GM21717 (cell line): ENCODE measurements around the gene DEUP1.
"Not testable (repeated sequence)": the region's sequence is repeated elsewhere in the genome, so short reads cannot be mapped to it uniquely, and the experiment has no call there.

Experiments used
- ATAC-seq: cut with Tn5 transposase; IDR thresholded peaks from one replicate; pipeline ENCODE4 v1.9.1; 2021; ENCODE audit warnings: mild to moderate bottlenecking, moderate library complexity; ENCODE audit not compliant: unreplicated experiment

Gene DEUP1, protein sequence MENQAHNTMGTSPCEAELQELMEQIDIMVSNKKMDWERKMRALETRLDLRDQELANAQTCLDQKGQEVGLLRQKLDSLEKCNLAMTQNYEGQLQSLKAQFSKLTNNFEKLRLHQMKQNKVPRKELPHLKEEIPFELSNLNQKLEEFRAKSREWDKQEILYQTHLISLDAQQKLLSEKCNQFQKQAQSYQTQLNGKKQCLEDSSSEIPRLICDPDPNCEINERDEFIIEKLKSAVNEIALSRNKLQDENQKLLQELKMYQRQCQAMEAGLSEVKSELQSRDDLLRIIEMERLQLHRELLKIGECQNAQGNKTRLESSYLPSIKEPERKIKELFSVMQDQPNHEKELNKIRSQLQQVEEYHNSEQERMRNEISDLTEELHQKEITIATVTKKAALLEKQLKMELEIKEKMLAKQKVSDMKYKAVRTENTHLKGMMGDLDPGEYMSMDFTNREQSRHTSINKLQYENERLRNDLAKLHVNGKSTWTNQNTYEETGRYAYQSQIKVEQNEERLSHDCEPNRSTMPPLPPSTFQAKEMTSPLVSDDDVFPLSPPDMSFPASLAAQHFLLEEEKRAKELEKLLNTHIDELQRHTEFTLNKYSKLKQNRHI

DNA sequence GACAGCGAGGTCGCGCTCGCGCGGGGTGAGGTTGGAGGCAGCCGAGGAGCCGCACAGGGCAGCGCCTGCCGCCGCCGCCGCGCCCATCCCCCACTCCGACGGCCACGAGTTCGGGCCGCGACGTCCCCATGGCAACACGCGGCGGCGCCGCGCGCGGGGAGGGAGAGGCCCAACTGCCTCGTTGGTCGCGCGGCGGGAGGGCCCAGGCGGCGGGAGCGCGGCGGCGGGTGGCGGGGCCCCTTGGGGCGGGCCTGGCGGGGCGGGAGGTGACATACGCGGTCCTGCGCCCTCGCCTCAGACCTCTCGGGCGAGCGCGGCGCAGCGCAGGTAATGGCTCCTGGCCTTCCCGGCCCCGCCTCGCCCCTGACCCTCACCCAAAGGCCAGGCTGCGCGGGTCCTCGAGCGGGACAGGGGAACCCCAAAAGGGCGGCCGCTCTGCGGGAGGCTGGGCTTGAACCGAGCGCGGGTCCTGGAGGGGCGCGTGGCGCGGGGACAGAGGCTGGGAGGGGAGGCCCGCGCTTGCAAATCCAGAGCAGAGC lies at the start of gene DEUP1:
Gene DEUP1 (plus strand): TSS at position 297 of the 539 bp plus-strand sequence. CDS start 1,518 bp downstream, outside the sequence.
- ATAC-seq: no peak

DNA sequence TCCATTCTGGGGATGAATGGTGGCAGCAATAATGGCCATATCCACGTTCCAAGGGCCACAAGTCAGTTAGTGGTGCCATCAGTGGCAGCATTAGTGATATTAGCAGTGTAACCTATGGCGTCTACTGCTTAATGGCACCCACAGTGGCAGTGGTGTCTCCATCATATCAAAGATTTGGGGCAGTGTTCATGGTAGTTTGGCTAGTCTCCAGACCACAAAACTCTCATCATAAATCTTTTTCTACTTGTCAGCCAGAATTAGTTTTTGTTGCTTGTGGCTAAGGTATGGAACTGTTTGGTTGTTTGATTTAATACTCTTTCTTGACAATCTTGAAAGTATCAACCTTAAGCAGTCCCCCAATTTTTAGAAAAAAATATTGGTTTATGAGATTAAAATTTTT lies 45.1 kb upstream of the DEUP1 start:
- ATAC-seq: no peak

DNA sequence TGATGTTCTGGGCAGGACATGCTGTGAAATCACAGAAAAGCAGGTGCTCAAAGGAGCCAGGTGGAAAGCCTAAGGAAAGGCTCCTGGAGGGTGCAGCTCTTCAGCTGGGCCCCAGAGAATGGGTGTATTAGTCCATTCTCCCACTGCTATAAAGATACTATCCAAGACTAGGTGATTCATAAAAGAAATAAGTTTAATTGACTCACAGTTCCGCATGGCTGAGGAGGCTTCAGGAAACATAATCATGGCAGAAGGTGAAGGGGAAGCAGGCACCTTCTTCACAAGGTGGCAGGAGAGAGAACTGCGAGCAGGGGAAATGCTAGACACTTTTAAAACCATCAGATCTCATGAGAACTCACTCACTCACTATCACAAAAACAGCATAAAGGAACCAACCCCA lies 43.1 kb upstream of the DEUP1 start:
- no peak for ATAC-seq

DNA sequence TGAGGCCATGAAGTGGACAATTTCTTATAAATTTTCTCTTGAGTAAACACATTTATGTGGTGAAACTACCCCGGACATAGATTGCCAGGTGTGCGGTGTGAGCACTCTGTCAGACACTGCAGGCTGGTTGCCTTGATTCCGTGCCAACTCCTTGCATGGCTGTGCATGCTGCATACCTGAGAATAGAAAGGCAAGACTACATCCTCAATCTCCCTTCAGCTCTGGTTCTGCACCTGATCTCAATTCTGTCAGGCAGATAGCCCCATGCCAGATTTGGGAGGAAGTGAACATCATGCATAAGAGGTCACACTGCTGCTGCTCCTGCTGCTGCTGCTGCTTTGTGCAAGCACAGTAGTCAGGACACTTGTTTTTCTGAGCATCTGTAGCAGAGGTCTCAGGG lies 42.5 kb upstream of the DEUP1 start:
- no peak for ATAC-seq

DNA sequence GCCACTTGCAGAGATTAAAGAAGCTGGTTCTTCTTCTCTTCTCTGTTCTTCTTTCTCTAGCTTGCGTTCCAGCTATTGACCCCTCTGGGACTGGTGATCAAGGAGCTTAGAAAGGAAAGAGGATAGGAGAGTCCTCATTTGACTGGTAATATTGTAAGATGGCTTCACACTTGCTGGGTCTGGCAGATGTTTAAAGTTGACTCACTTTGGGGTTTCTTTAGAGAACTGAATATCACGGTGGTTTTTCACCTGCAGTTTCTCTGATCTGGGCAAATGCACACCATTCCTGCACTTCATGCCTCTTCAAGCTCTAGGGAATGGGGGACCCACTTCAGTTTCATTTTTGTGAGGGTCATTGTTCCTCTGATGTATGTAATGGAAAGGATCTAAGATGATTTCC lies 41.8 kb upstream of the DEUP1 start:
- ATAC-seq: no peak

DNA sequence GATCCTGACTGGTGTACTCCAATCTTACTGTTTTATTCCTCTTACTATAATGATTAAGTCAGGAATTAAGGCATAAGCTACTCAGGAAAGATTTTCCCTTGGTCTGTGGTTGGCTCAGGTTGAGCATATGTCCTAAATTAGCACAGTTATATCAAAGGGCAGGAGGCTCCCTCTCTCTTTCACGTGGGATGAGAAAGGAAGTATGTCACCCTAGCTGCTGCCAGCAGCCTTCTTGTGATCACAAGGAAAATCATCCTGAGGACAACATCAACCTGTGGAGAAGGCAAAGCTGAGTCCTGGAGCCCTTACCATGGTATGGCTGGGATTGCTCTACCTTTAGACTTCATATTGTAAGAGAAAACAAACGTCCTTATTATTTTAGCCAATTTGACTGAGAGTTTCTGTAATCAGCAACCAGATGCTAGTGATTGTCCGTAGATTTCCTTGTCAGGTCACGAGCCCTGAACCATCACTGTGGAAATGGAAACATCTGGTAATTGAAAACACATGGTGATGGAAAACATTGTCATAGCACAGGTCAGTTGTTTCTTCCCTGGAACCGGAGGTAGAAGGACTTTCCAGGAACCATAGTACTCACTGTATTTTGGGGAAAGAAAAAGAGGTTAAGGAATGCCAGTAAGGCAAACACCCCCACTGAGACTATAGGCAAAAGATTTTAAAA lies 40.6 kb upstream of the DEUP1 start:
- no peak for ATAC-seq

DNA sequence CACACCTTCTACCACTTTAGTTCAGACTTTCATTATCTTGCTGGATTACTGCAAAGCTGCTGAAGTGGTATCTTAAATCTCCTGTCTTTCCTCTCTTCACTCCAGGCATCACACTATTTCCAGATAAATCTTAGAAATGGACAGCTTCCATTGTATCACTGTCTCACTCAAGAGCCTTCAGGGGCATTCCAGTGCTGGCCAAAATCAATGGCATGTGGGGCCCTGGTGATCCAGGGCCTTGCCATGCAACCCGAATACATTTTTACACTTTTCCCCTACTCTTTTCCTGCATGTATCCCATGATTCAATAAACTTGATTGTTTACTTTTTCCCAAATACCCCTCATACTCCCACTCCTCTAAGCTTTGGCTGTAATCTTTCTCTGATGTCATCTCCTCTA lies 39.4 kb upstream of the DEUP1 start:
- no peak for ATAC-seq

DNA sequence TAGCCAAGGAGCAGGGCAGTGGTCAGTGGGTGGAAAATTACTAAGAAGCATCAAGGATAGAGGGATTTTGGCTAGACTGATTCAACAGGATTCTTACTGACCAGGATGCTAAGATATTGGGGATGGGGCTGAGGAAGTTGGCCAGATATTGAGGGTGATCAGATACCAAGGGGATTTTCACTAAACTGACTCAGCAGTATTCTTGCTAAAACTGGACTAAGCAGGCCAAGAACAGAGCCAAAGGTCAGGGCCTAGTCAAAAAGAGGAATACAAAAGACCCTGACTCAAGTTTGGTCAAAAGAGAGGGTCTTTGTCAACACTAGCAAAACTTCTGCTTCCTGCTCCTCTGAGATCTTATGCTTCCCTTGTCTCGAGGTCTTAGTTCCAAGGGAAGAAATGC lies 38.6 kb upstream of the DEUP1 start:
- ATAC-seq: no peak

DNA sequence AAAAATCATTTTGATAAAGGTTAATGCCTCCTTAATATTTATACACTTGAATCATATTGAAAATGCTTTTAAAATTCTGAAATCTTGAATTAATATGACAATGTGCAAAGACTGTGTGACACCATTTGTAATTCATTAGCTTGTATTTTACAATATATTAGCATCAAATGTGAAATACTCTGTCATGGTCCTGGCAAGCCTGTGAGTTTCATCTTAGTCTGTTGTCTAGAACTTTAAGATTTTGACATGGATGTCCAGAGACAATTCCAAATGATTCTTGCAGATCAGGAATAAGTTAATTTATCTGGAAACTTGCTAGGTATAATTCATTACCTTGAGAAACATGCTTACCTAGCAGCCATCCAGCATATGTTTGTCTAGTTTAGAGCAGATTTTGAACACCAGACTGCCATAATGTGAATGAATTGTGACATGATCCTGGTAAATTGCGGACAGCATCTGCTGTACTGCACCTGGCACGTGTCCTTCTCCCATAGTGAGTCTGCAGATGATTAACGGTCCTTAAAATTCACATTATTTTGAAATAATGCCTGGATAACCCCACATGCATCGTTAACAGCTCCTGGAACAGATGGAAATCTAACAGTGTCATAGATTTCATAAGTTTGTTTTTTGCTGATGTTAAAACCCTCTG lies 34.5 kb upstream of the DEUP1 start:
- no peak for ATAC-seq

DNA sequence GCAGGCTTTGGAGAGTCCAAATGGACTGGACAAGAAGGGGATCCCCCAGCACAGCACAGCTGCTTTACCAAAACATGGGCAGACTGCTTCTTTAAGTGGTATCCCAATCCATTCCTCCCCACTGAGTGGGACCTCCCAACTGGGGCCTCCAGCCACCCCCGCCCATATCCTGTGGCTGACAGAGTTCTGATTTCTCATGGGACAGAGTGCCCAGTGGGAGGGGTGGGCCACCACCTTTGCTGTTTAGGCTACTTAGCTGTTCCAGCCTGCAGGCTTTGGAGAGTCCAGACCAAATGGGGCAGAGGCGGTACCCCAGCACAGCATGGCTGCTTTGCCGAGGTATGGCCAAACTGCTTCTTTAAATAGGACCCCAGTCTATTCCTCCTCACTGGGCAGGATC lies 26.9 kb upstream of the DEUP1 start:
- ATAC-seq: no peak

DNA sequence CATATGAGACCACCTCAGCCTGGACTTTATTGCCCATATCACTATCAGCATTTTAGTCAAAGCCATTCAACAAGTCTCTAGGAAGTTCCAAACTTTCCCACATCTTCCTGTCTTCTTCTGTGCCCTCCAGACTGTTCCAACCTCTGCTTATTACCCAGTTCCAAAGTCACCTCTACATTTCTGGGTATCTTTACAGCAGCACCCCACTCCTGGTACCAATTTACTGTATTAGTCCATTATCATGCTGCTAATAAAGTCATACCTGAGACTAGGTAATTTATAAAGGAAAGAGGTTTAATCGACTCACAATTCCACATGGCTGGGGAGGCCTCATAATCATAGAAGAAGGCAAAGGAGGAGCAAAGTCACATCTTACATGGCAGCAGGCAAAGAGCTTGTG lies 16.1 kb upstream of the DEUP1 start:
- ATAC-seq: not testable (repeated sequence)

DNA sequence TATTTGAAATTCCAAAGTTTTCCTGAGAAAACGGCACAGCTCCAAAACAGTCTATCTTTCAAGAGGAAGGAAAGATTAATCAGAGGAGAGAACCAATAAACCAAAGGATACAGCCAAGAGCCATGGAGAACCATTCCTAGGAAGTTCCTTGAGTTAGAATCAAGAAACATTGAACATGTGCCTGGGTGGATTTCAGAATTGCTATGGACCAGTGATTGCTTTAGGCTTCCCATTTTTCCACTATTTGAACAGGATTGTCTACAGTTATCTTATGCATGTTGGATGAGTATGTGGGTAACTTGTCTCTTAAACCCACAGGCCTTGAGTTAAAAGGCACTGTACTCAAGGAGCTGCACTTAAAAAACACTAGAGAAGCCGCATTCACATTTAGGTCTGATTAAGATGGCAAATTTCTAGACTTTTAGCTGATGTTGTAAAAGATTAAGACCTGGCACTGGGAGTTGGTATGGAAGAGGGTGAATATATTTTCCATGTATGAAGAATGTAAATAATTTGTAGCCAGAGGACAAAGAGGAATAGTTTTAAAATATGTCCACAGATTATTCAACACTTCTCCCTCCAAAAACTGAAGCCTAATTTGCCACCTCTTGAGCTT lies 11.2 kb upstream of the DEUP1 start:
- no peak for ATAC-seq

DNA sequence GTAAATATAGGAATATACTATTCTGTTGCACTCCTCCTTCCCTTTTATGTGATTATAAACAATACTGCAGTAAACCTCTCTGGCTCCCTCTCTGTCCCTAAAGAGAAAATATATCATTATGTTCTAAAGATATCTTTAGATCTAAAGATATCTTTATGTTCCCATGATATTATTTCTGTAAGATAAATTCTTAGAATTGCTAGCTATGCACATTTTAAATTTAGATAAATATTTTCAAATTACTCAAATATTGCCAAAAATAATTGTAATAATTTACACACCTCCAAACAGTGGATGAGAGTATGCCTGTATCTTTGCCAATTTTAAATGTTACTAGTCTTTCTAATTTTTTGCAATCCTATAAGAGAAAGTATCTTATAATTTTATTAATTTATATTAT lies 10.3 kb upstream of the DEUP1 start:
- no peak for ATAC-seq

DNA sequence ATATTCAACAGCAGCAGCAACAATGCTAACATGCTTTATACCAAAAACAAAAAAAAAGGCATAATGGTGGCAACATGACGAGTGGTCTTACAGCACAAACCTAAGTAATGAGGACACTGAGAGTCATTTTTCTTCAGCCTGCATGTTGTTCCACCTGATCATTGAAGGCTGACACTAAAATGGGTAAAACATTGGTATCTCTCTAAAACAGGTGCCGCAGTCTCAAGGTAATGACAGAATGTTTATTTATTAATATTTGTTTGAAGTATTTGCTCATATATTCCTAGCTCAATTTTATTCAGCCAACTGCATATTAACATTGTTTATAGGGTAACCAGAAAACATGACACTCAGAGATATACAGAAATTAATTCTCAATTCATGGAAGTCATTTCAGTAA lies 8.3 kb upstream of the DEUP1 start:
- no peak for ATAC-seq

DNA sequence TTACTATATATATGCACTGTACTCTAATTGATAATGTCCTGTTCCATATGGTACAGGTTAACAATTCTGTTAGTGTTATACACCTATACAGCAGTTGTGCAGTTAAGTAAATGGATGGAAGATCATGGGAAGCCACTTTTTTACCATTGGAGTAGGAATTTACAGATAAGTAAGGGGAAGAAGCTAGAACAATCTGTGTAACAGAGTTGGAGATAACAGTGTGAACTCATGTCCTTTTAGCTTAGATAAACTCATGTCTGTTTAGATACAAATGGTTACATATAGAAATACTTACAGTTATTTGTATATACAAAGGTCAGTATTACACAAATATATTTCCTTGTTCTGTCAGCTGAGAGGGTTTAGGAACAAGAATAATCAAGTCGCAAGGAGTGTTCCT lies 6.8 kb upstream of the DEUP1 start:
- ATAC-seq: no peak

DNA sequence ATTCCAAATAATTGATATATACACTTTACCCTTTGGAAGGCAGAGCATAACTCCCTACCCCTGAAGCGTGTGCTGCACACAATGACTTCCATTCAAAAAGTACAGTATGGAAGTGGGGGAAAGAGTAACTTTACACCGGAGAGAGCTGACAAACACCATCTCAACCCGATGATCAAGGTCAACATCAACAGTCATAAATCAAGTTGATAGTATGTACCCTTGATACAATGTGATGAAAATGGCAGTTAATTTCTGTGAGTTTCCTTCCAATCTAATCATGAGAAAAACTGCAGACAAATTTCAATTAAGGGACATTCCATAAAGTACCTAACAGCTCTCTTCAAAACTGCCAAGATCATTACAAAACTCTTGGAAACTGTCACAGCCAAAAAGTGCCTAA lies 6.0 kb upstream of the DEUP1 start:
- ATAC-seq: no peak

DNA sequence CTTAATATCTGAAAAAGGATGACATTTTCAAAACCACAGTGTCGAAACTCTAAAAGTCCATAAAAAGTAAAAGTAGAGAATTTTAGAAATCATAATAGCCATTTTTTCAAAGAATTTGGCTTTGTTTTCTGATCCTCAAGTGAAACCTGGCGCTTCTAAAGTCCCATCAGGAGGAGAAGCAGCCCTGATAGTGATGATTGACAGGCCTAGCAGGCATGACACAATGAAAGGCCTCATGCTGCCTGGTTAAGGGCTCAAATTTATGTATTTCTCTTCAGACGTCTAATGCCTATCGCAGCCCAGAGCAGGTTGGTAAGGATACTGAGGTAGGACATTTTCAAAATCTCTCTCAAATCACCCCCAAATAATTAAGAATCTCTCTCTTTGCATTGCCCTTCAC lies 3.9 kb upstream of the DEUP1 start:
- no peak for ATAC-seq

DNA sequence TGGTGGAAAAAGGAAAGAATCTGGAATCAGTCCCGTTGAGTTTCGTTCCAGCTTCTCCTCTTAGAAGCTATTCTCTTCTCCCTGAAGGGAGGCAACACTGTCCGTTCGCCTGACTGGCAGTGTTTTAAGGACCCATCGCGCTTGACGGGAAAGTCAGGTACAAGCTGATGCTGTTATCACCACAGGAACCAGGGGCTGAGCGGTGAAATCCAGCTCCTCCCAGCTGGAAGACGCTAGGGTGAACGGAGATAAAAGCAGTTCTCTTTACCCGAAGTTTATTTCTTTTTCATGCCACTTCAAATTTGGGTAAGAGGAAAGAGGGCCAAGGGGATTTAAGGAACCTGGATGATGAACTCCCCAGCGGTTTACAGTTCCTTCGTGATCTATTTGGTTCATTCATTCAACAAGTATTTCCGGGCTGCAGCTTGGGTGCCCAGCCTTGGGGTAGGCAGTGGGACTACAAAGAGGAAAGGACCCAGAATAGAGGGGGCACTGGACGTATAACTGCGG lies 551 bp upstream of the DEUP1 start:
- no peak for ATAC-seq

DNA sequence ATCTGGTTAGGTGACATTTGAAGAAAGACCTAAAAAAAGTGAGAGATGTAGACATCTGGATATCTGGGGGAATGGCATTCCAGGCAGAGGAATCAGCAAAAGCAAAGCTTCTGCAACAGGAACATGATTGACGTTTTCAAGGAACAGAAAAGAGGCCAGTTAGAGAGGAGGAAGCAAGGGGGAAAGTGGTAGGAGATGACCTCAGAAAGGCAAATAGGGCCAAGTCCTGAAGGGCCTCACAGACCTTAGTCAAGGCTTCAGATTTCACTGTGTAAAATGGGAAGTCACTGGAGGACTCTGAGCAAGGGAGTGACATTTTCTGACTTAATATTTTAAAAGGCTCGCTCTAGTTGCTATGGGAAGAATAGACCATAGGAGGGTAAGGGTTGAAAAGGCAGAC lies 9.7 kb downstream of the DEUP1 start:
- no peak for ATAC-seq

DNA sequence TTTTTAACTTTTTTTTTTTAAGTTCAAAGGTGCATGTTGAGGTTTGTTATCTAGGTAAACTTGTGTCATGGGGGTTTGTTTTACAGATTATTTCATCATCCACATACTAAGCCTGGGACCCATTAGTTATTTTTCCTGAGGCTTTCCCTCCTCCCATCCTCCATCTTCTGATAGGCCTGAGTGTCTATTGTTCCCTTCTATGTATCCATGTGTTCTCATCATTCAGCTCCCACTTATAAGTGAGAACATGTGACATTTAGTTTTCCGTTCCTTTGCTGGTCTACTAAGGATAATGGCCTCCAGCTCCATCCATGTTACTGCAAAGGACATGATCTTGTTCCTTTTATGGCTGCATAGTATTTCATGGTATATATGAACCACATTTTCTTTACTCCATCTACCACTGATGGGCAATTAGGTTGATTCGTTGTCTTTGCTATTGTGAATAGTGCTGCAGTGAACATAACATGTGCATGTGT lies 14.4 kb downstream of the DEUP1 start:
- ATAC-seq: no peak

DNA sequence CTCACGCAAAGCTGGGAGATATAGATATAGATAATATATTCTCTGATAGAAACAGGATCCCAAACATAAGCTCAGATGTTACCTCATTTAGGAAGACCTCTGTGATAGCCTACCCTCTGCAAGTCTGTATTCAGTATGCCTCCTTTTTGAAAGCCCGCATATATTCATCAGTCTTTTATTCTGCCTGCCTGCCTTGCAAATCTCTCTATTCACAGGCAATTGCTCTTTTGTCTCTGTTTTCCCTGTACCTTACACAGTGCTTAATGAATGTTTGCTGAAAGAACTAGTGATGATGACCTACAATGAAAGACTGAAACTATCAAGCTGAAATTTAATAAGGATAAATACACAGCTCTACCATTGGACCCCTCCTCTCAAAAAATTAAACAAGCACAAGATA lies 18.4 kb downstream of the DEUP1 start:
- no peak for ATAC-seq
